ENCODE measurements around the gene VPREB1. TPM values are rescaled to one million over a fixed set of nuclear protein-coding genes. Genes with fewer than 3 reads are reported as not detected.

Gene VPREB1
- total RNA-seq, 1 experiment from 2014 or later = not detected

GRCh38 chr22:22245256-22245909 lies 797 bp downstream of the VPREB1 start:
- no peaks in the 10 kb centered on the region for H4K20me1 ChIP-seq (ENCODE audit: low read length)
- H3K4me2 ChIP-seq (ENCODE audit: low read length) = no peak overlapping the region
- H3K36me3 ChIP-seq (ENCODE audit: low read depth, low read length) = no peaks in the 10 kb centered on the region
- H3K9me3 ChIP-seq (ENCODE audit: low read length) = no peaks in the 10 kb centered on the region
- no peaks in the 10 kb centered on the region for H3K9me2 ChIP-seq (replicated peaks; ENCODE audit: low read length)
- ChIA-PET POLR2A (ENCODE audit: unreplicated experiment) (no interaction called here), CTCF (no interaction called here)
- TF ChIP-seq EZH2 (IDR thresholded peaks at IDR 0.05; ENCODE audit: low read length, unreplicated experiment) = no peak
- TF ChIP-seq, protein P1, sequence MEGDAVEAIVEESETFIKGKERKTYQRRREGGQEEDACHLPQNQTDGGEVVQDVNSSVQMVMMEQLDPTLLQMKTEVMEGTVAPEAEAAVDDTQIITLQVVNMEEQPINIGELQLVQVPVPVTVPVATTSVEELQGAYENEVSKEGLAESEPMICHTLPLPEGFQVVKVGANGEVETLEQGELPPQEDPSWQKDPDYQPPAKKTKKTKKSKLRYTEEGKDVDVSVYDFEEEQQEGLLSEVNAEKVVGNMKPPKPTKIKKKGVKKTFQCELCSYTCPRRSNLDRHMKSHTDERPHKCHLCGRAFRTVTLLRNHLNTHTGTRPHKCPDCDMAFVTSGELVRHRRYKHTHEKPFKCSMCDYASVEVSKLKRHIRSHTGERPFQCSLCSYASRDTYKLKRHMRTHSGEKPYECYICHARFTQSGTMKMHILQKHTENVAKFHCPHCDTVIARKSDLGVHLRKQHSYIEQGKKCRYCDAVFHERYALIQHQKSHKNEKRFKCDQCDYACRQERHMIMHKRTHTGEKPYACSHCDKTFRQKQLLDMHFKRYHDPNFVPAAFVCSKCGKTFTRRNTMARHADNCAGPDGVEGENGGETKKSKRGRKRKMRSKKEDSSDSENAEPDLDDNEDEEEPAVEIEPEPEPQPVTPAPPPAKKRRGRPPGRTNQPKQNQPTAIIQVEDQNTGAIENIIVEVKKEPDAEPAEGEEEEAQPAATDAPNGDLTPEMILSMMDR (conservative IDR thresholded peaks at IDR 0.05; ENCODE audit: low read depth, low read length) = no peak
- H3F3A ChIP-seq (ENCODE audit: low read length, unreplicated experiment) = no peaks in the 10 kb centered on the region
- no peaks in the 10 kb centered on the region for H3K79me2 ChIP-seq (ENCODE audit: low read length)
- H3K9ac ChIP-seq (ENCODE audit: low read length) = no peak overlapping the region
- no peaks in the 10 kb centered on the region for H3K4me1 ChIP-seq (ENCODE audit: insufficient read depth, low read length)
- no peak overlapping the region for H3K27ac ChIP-seq (ENCODE audit: low read length)
- intact Hi-C loops (cut with micrococcal nuclease) = no loop called here
- ATAC-seq (no peak), DNase-seq (no peak)
- no peak overlapping the region for H3K4me3 ChIP-seq (ENCODE audit: low read length)
- H3K27me3 ChIP-seq (ENCODE audit: low read length) = no peaks in the 10 kb centered on the region
- no peak overlapping the region for H2AFZ ChIP-seq (ENCODE audit: low read length)
- no TSS peak for BruUV-seq (replicated peaks)

GRCh38 chr22:22245935-22246525 lies 1.4 kb downstream of the VPREB1 start:
- Histone ChIP-seq H3K4me3 (ENCODE audit: low read length) (no peak overlapping the region), H3K79me2 (ENCODE audit: low read length) (no peaks in the 10 kb centered on the region), H4K20me1 (ENCODE audit: low read length) (no peaks in the 10 kb centered on the region), H3K9ac (ENCODE audit: low read length) (no peak overlapping the region), H3K27ac (ENCODE audit: low read length) (no peak overlapping the region), H3K4me2 (ENCODE audit: low read length) (no peak overlapping the region), H3F3A (ENCODE audit: low read length, unreplicated experiment) (no peaks in the 10 kb centered on the region), H2AFZ (ENCODE audit: low read length) (no peak overlapping the region), H3K9me3 (ENCODE audit: low read length) (no peaks in the 10 kb centered on the region), H3K4me1 (ENCODE audit: insufficient read depth, low read length) (no peaks in the 10 kb centered on the region), H3K36me3 (ENCODE audit: low read depth, low read length) (no peaks in the 10 kb centered on the region), H3K27me3 (ENCODE audit: low read length) (no peaks in the 10 kb centered on the region), H3K9me2 (replicated peaks; ENCODE audit: low read length) (no peaks in the 10 kb centered on the region)
- TF ChIP-seq, protein P1 (conservative IDR thresholded peaks at IDR 0.05; ENCODE audit: low read depth, low read length) = no peak
- TF ChIP-seq EZH2 (IDR thresholded peaks at IDR 0.05; ENCODE audit: low read length, unreplicated experiment) (no peak), EZH2phosphoT487 (IDR thresholded peaks at IDR 0.05; ENCODE audit: borderline replicate concordance, low read length) (no peak)
- ATAC-seq (no peak), DNase-seq (no peak)
- POLR2A ChIA-PET (ENCODE audit: unreplicated experiment) = no interaction called here
- BruUV-seq (replicated peaks) = no TSS peak
- intact Hi-C loops (cut with micrococcal nuclease) = no loop called here
- CTCF ChIA-PET = no interaction called here

DNA sequence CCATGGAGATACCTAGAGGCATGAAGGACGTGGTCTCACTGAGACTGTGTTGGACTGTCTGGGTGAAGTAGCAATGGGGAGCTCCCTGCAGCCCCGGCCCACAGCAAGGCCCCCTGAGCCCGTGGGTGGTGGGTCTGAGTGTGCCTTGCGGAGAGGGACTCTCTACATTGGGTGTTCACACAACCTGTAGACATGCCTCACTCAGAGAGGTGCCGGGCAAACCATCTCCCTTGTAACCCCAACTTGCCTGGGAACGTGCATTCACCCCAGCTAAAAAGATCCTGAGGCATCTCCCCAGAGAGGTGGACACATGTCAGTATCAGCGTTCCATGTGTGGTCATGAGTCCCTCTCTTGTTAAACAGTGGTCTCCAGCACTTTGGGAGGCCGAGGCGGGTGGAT lies 2.1 kb downstream of the VPREB1 start:
- intact Hi-C loops (cut with micrococcal nuclease) = no loop called here
- H3K27ac ChIP-seq (ENCODE audit: low read length) = no peak overlapping the region
- TF ChIP-seq, protein P1 (conservative IDR thresholded peaks at IDR 0.05; ENCODE audit: low read depth, low read length) = no peak
- no peak for TF ChIP-seq EZH2 (IDR thresholded peaks at IDR 0.05; ENCODE audit: low read length, unreplicated experiment)
- TF ChIP-seq EZH2phosphoT487 (IDR thresholded peaks at IDR 0.05; ENCODE audit: borderline replicate concordance, low read length) = no peak

More for the DNA sequence above, 2.1 kb downstream of the VPREB1 start:
- Histone ChIP-seq H3K27me3 (ENCODE audit: low read length) (no peaks in the 10 kb centered on the region), H4K20me1 (ENCODE audit: low read length) (no peaks in the 10 kb centered on the region), H3K9ac (ENCODE audit: low read length) (no peak overlapping the region), H3K4me1 (ENCODE audit: insufficient read depth, low read length) (no peaks in the 10 kb centered on the region), H3K4me3 (ENCODE audit: low read length) (no peak overlapping the region), H3K9me3 (ENCODE audit: low read length) (no peaks in the 10 kb centered on the region), H3K79me2 (ENCODE audit: low read length) (no peaks in the 10 kb centered on the region), H3K36me3 (ENCODE audit: low read depth, low read length) (no peaks in the 10 kb centered on the region), H3K4me2 (ENCODE audit: low read length) (no peak overlapping the region), H3K9me2 (replicated peaks; ENCODE audit: low read length) (no peaks in the 10 kb centered on the region), H3F3A (ENCODE audit: low read length, unreplicated experiment) (no peaks in the 10 kb centered on the region), H2AFZ (ENCODE audit: low read length) (no peak overlapping the region)
- DNase-seq (no peak), ATAC-seq (no peak)
- CTCF ChIA-PET = no interaction called here
- POLR2A ChIA-PET (ENCODE audit: unreplicated experiment) = no interaction called here
- no TSS peak for BruUV-seq (replicated peaks)
